Activated naive CD8-positive, alpha-beta T cell treated with anti-CD3 and anti-CD28 coated beads, Interleukin-2, amount 10 ng/mL, durations not matched to agents 7 days and 5 days (primary cell): ENCODE data around the gene DRAM1. TPM values are rescaled to one million over a fixed set of nuclear protein-coding genes. Genes with fewer than 3 reads are reported as not detected.
"Not testable (repeated sequence)": the region's sequence is repeated elsewhere in the genome, so short reads cannot be mapped to it uniquely, and the experiment has no call there.

Experiments
- ATAC-seq: fragments of 150-1000 bp; cut with Tn5 transposase; one replicate; pipeline ENCODE4 v1.10.0; 2021; ENCODE audit warnings: low read depth, moderate library complexity
- POLR2A ChIA-PET: fragments of 350-600 bp; sonication (Branson Sonifier 250); formaldehyde crosslinking; loops from one replicate; lab custom pipeline; 2021; ENCODE audit warnings: antibody characterized with exemption; lab: Charles Lee
- DNase-seq: peaks from one replicate; pipeline ENCODE4 v3.0.0; 2021
- H3K27ac Mint-ChIP-seq: one replicate; pipeline ENCODE4 v1.8.0; 2022; ENCODE audit warnings: mild to moderate bottlenecking, mixed read lengths
- H3K27me3 Mint-ChIP-seq: one replicate; pipeline ENCODE4 v1.8.0; 2022; ENCODE audit warnings: mild to moderate bottlenecking, moderate library complexity, mixed read lengths
- H3K36me3 Mint-ChIP-seq: one replicate; pipeline ENCODE4 v1.8.0; 2021; ENCODE audit warnings: mild to moderate bottlenecking, mixed read lengths
- H3K4me1 Mint-ChIP-seq: one replicate; pipeline ENCODE4 v1.8.0; 2021; ENCODE audit warnings: mixed read lengths
- H3K4me3 Mint-ChIP-seq: one replicate; pipeline ENCODE4 v1.8.0; 2022; ENCODE audit warnings: mild to moderate bottlenecking, moderate library complexity, mixed read lengths
- H3K9me3 Mint-ChIP-seq: one replicate; pipeline ENCODE4 v1.8.0; 2021; ENCODE audit warnings: mixed read lengths
- total RNA-seq, 2 experiments: library from RNA; stranded (reverse); gene quantifications; one replicate each; pipeline ENCODE4 v1.2.3, GENCODE V29; 2021

The DRAM1 gene
- total RNA-seq, 2 experiments from 2014 or later: 2.3 to 4.1 TPM

DNA sequence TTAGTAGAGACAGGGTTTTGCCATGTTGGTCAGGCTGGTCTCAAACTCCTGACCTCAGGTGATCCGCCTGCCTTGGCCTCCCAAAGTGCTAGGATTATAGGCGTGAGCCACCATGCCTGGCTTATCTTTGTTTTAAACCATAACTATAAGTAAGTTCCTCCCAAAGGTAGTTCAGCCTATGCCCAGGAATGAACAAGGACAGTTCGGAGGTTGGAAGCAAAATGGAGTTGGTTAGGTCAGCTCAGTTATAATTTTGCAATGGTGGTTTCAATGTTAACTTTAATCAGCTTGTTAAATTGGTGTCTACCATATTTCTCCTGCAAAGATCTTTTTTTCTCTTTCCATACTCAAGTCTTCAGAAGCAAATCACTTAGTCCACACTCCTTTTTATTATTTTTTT is 9.8 kb upstream of the DRAM1 start:
- H3K9me3 Mint-ChIP-seq, ATAC-seq, H3K36me3 Mint-ChIP-seq, POLR2A ChIA-PET, H3K27ac Mint-ChIP-seq, H3K27me3 Mint-ChIP-seq, DNase-seq, H3K4me1 Mint-ChIP-seq, H3K4me3 Mint-ChIP-seq: not testable (repeated sequence)

DNA sequence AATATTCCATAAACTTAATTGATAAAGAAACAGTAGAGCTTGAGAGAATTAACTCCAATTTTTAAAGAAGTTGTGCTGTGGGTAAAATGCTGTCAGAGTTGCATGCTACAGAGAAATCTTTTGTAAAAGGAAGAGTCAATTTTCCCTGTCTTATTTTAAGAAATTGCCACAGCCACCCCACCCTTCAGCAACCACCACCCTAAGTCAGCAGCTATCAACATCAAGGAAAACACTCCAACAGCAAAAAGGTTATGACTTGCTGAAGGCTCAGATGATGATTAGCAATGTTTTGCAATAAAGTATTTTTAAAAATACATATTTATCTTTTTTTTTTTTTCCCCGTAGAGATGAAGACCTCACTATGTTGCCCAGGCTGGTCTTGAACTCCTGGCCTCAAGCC is 6.5 kb upstream of the DRAM1 start:
- Mint-ChIP-seq H3K27ac (no peak overlapping the region), H3K4me1 (peaks cover 2% of the 10 kb centered on the region), H3K9me3 (peaks cover 2% of the 10 kb centered on the region), H3K36me3 (no peaks in the 10 kb centered on the region), H3K4me3 (no peak overlapping the region), H3K27me3 (peaks cover 4% of the 10 kb centered on the region)
- DNase-seq (no peak), ATAC-seq (no peak)
- POLR2A ChIA-PET: no interaction called here

DNA sequence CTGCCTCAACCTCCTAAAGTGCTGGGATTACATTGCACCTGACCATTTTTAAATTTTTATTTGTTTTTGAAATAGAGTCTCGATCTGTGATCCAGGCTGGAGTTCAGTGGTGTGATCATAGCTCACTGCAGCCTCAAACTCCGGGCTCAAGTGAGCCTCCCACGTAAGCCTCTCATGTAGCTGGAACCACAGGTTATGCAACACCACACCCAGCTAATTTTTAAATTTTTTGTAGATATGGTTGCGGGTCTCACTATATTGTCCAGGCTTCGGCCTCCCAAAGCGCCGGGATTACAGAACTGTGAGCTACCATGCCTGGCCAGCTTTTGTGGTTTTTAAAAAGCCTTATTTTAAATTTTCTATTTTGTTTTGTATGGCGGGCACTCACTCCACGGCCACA is 2.2 kb upstream of the DRAM1 start:
- Mint-ChIP-seq H3K27ac (no peak overlapping the region), H3K9me3 (no peaks in the 10 kb centered on the region), H3K36me3 (peaks cover 3% of the 10 kb centered on the region), H3K4me3 (no peak overlapping the region), H3K4me1 (peaks cover 10% of the 10 kb centered on the region), H3K27me3 (peaks cover 2% of the 10 kb centered on the region)
- ATAC-seq (no peak), DNase-seq (no peak)
- POLR2A ChIA-PET: no interaction called here

DNA sequence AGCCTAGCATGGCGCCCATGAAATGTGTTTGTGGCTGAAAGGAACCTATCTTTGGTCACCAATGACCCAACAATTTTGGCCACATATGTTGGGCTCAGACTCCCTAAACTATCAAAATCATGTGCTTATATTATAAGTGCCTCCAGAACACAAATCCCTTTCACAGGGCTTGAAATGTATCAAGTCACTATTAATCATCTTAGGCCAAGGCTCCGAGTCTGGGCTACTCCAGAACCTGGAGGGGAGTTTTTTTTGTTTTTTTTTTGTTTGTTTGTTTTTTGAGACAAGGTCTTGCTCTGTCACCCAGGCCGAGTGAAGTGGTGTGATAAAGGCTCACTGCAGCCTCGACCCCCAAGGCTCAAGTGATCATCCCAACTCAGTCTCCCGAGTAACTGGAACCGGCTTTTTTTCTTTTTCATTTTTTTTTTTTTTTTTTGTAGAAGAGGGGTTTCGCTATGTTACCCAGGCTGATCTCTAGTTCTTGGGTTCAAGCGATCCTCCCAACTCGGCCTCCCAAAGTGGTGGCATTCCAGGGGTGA is 989 bp upstream of the DRAM1 start:
- H3K4me1 Mint-ChIP-seq: peaks cover 10% of the 10 kb centered on the region
- H3K36me3 Mint-ChIP-seq: peaks cover 3% of the 10 kb centered on the region
- H3K4me3 Mint-ChIP-seq: peak overlapping the region; percentile 89
- DNase-seq (no peak), ATAC-seq (no peak)
- no peaks in the 10 kb centered on the region for H3K9me3 Mint-ChIP-seq
- H3K27me3 Mint-ChIP-seq: peaks cover 2% of the 10 kb centered on the region
- H3K27ac Mint-ChIP-seq: no peak overlapping the region
- POLR2A ChIA-PET: no interaction called here

DNA sequence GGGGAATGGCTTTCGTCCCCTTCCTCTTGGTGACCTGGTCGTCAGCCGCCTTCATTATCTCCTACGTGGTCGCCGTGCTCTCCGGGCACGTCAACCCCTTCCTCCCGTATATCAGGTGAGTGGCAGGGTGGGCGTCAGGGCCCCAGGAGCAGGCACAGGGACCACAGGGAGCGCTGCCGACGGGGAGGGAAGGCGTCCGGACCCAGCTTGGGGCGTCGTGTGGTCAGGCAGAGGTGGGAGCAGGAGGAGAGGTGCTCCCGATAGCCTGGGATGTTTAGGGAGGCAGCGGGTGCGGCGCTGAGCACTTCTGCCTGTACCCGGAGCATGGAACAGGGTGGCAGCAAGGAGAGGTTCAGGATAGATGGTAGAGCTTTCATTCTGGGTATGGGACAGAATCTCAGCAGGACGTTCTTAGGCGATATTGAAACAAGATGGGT is 444 bp downstream of the DRAM1 start:
- Mint-ChIP-seq H3K9me3 (no peaks in the 10 kb centered on the region), H3K4me1 (peaks cover 10% of the 10 kb centered on the region), H3K36me3 (peaks cover 4% of the 10 kb centered on the region), H3K27me3 (no peaks in the 10 kb centered on the region), H3K27ac (peak overlapping the region; percentile 88), H3K4me3 (peak overlapping the region; percentile 89)
- POLR2A ChIA-PET: interaction anchor here (0.5 to 1.2 kb wide), 4 partner anchors 17 to 242 kb away, joined by 3 to 4 read pairs (median 3); partner anchors contain the start of genes NUP37 and PARPBP
- ATAC-seq (peak; percentile 20), DNase-seq (no peak)

DNA sequence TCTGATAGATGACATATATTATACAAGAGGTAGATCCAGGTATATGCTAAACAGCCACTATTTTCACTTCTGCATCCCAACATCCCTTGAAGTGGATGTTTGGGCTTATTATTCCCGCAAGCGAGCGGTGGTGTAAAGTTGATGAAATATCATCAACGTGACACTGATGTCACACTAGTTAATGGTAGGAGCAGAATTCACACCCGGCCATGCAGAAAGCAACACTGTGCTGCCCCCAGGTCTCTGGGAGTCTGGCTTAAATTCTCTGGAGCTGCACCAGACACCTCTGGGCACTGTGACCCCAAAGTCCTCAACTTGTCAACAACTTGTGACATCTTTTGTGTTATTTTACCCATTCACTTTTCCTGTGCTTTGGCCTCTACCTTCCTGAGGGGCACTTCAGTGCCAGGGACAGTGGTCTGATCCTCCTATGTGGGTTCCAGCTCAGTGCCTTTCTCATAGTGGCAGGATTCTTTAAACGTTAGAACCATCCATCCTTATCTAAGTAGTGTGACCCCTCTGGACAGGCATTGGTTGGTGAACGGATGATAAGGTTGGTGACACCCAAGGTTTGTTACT is 952 bp downstream of the DRAM1 start:
- H3K27ac Mint-ChIP-seq: peak overlapping the region; percentile 88
- H3K36me3 Mint-ChIP-seq: peaks cover 4% of the 10 kb centered on the region
- no peaks in the 10 kb centered on the region for H3K9me3 Mint-ChIP-seq
- no peaks in the 10 kb centered on the region for H3K27me3 Mint-ChIP-seq
- DNase-seq: no peak
- no peak for ATAC-seq
- POLR2A ChIA-PET: interaction anchor here (0.5 to 1.2 kb wide), 3 partner anchors 17 to 241 kb away, joined by 3 read pairs; partner anchors contain the start of genes NUP37 and PARPBP
- peaks cover 10% of the 10 kb centered on the region for H3K4me1 Mint-ChIP-seq
- peak overlapping the region; percentile 89 for H3K4me3 Mint-ChIP-seq

DNA sequence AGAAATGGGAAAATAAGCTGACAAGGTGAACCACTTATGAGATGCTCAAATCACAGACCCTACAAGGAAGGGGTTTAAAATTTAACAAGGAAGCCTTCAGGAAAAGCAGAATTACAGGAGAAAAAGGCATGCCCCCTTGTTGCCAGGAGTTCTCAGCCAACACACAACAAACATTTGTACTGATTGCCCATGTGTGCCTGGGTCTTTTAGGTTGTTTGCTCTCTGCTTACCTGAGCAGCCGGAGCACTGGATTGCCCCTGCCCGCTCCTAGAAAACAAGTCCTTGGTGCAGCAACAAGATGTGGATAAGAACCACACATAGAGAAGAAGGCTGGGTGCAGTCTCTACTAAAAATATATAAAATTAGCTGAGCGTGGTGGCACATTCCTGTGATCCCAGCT is 3.4 kb downstream of the DRAM1 start:
- ATAC-seq: no peak
- H3K4me3 Mint-ChIP-seq: no peak overlapping the region
- DNase-seq: no peak
- H3K27me3 Mint-ChIP-seq: no peaks in the 10 kb centered on the region
- no peaks in the 10 kb centered on the region for H3K9me3 Mint-ChIP-seq
- POLR2A ChIA-PET: no interaction called here
- H3K36me3 Mint-ChIP-seq: peaks cover 4% of the 10 kb centered on the region
- no peak overlapping the region for H3K27ac Mint-ChIP-seq
- peaks cover 8% of the 10 kb centered on the region for H3K4me1 Mint-ChIP-seq

DNA sequence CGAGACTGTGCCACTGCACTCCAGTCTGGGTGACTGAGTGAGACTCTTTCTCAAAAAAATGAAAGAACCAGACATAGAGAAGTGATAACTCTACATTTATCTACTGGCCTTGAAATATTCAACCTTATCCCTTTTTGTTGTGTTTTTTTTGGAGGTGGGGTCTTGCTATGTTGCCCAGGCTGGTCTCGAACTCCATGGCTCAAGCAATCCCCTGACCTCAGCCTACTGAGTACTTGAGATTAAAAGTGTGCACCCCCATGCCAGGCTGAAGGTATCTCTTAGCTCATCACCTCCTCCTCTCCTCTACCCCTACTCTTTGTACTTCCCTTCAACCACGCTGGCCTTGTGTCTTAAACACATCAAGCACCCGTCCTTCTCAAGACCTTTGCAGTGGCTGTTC is 3.8 kb downstream of the DRAM1 start:
- H3K27ac Mint-ChIP-seq: no peak overlapping the region
- H3K27me3 Mint-ChIP-seq: no peaks in the 10 kb centered on the region
- no peak for DNase-seq
- POLR2A ChIA-PET: no interaction called here
- H3K9me3 Mint-ChIP-seq: no peaks in the 10 kb centered on the region
- H3K4me3 Mint-ChIP-seq: no peak overlapping the region
- no peak for ATAC-seq
- peaks cover 8% of the 10 kb centered on the region for H3K4me1 Mint-ChIP-seq
- H3K36me3 Mint-ChIP-seq: peaks cover 4% of the 10 kb centered on the region

DNA sequence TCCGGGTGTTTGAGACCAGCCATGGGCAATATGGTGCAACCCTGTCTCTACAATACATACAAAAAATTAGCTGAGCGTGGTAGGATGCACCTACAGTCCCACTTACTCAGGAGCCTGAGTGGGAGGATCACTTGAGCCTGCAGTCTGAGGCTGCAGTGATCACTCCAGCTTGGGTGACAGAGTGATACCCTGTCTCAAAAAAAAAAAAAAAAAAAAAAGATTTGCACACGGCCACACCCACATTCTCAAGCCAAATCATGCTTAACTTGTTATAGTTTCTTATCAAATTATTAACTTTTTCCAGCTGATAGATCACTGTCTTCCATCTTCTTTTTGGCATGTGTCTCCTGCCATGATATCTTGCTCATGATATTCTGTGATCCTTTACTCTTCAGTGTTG is 6.8 kb downstream of the DRAM1 start:
- Mint-ChIP-seq H3K4me3 (no peak overlapping the region), H3K27ac (no peak overlapping the region), H3K9me3 (no peaks in the 10 kb centered on the region), H3K27me3 (no peaks in the 10 kb centered on the region), H3K4me1 (peaks cover 2% of the 10 kb centered on the region), H3K36me3 (peaks cover 1% of the 10 kb centered on the region)
- ATAC-seq (no peak), DNase-seq (no peak)
- POLR2A ChIA-PET: no interaction called here

DNA sequence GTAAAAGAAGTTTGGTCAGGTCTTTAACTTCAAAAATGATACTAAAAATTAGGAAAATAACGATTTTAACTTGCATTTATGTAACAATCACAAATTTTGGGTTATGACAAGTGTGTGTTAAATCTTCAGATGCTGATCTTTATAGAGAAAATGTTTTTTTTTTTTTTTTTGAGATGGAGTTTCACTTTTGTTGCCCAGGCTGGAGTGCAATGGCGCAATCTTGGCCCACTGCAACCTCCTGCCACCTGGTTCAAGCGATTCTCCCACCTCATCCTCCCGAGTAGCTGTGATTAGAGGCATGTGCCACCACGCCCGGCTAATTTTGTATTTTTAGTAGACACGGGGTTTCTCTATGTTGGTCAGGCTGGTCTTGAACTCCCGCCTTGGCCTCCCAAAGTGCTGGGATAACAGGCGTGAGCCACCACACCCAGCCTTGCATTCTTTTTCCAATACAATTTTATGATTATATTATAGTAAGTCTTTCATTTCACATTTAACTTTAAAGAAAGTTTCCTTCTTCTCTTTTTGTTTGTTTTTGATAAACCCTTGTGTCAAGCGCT is 7.5 kb downstream of the DRAM1 start:
- not testable (repeated sequence) for H3K27me3 Mint-ChIP-seq, H3K27ac Mint-ChIP-seq, ATAC-seq, H3K36me3 Mint-ChIP-seq, H3K9me3 Mint-ChIP-seq, H3K4me1 Mint-ChIP-seq, H3K4me3 Mint-ChIP-seq, DNase-seq
- POLR2A ChIA-PET: interaction anchor here (0.7 kb wide), 1 partner anchor 598 kb away, joined by 4 read pairs; no protein-coding TSS in a partner anchor

DNA sequence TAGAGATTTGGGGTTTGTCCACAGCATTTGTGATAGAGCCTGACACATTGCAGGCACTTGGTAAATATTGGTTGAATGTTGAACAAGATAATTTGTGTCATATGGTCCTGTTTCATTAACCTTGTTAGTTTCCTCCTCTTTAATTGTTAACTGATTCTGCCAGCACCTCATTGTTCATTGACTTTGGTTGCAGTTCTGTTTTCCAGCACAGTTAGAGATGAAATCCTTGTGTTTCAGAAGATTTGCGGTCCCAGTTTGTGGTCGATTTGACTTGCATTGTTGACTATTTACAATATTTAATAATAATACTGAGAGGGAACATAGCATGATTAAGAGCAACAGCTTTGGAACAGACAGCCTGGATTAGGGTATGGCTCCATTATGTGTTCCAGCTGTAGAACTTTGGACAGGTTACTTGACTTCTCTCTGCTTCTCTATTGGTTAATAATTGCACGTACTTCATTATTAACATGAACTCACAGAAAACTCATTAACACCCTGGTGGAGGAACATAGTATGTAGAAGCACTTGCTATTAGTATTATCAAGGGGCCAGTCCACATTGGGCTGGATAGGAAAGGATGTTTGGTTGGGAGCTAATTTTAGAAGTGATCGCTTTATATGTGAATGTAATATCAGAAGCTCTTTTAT is 8.7 kb downstream of the DRAM1 start:
- Mint-ChIP-seq H3K9me3 (no peaks in the 10 kb centered on the region), H3K27ac (no peak overlapping the region), H3K4me3 (no peak overlapping the region), H3K4me1 (peaks cover 4% of the 10 kb centered on the region), H3K36me3 (peaks cover 1% of the 10 kb centered on the region), H3K27me3 (no peaks in the 10 kb centered on the region)
- POLR2A ChIA-PET: no interaction called here
- ATAC-seq: no peak
- no peak for DNase-seq

DNA sequence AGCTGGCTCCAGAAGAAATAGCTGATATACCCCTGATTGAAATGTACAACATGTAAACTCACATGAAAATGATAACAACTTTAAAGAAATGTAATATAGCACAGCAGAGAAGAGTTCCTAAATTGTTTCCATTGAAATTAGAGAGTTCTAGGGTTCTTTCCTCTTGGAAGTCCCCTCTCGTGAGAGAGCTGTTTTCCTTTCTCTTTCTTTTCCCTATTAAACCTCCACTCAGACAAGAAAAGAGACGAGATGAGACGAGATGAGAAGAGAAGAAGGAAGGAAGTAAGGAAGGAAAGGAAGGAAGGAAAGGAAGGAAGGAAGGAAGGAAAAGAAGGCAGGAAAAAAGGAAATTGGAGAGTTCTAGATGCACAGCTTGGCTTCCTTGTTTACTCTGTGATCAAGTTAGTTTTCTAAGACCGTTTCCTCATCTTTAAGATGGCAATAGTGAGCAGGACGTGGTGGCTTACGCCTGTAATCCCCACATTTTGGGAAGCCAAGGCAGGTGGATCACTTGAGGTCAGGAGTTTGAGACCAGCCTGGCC is 11.9 kb downstream of the DRAM1 start:
- Mint-ChIP-seq H3K27ac (peak overlapping the region; percentile 15), H3K27me3 (no peaks in the 10 kb centered on the region), H3K4me1 (peaks cover 4% of the 10 kb centered on the region), H3K36me3 (no peaks in the 10 kb centered on the region), H3K9me3 (no peaks in the 10 kb centered on the region), H3K4me3 (no peak overlapping the region)
- no peak for ATAC-seq
- DNase-seq: no peak
- POLR2A ChIA-PET: no interaction called here

DNA sequence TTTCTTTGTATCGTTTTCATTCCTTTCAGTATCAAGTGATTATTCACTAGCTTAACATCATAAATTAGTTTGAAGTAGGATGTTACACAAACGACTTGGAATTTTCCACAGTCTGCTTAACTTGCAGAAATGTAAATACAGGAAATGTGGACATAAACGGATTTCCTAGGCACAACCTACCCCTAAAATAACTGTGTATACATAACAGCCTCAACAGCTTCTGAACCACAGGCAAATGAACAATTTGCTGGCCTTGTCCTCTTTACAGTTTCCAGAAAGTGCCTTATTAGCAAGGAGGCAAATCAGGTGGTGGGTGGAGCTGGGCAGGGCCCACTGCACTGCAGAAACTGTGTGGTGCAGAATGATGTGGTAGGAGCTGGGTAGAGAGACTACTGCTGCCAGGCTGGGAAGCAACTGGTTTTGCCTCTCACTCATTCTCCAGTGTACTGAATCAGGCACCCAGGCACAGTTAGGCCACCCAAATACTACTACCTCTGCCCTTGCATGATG is 14.1 kb downstream of the DRAM1 start:
- H3K27ac Mint-ChIP-seq: no peak overlapping the region
- peaks cover 1% of the 10 kb centered on the region for H3K36me3 Mint-ChIP-seq
- ATAC-seq (no peak), DNase-seq (no peak)
- H3K9me3 Mint-ChIP-seq: no peaks in the 10 kb centered on the region
- POLR2A ChIA-PET: no interaction called here
- H3K4me3 Mint-ChIP-seq: no peak overlapping the region
- peaks cover 4% of the 10 kb centered on the region for H3K4me1 Mint-ChIP-seq
- no peaks in the 10 kb centered on the region for H3K27me3 Mint-ChIP-seq
